Measurements from ENCODE around the gene CRIM1.

GRCh38 chr2:36407413-36407812 lies 51.8 kb downstream of the CRIM1 start:
- TF ChIP-seq TAF1 (IDR thresholded peaks at IDR 0.05; ENCODE audit: borderline replicate concordance, insufficient read depth, low read length) (no peak), POLR2AphosphoS5 (IDR thresholded peaks at IDR 0.05; ENCODE audit: low read depth, low read length) (no peak)
